Lung (tissue), 12 donors: ENCODE results near the gene VTI1A. TPM values are rescaled to one million over a fixed set of nuclear protein-coding genes. Genes with fewer than 3 reads are reported as not detected.

Source experiments
- ATAC-seq: fragments of 200-7000 bp; cut with Tn5 transposase; one replicate; pipeline ENCODE4 v1.9.1; 2020; ENCODE audit warnings: moderate number of reproducible peaks; ENCODE audit not compliant: insufficient read depth, low FRiP score
- DNase-seq, 3 donors: peaks; one replicate each; pipeline ENCODE4 v3.0.0-alpha.2; 2013 to 2017
- H3K27ac ChIP-seq, 2 donors: one replicate each; pipeline ENCODE4 v1.5.1; 2013; ENCODE audit warnings: mild to moderate bottlenecking in 2 of 2, moderate library complexity in 2 of 2, control low read depth in 1 of 2, inconsistent platforms in 1 of 2, low read depth in 1 of 2, low read length in 1 of 2
- H3K27me3 ChIP-seq, 3 donors: one replicate each; pipeline ENCODE4 v1.5.1; 2013; ENCODE audit warnings: low read length in 2 of 3; ENCODE audit not compliant: control insufficient read depth in 3 of 3, insufficient read depth in 3 of 3
- H3K36me3 ChIP-seq, 4 donors: one replicate each; pipeline ENCODE4 v1.5.1; 2013; ENCODE audit warnings: low read length in 4 of 4, mild to moderate bottlenecking in 1 of 4, moderate library complexity in 1 of 4; ENCODE audit not compliant: control insufficient read depth in 4 of 4, insufficient read depth in 4 of 4
- H3K4me1 ChIP-seq, 5 donors: one replicate each; pipeline ENCODE4 v1.5.1; 2013; ENCODE audit warnings: low read length in 5 of 5, mild to moderate bottlenecking in 2 of 5, moderate library complexity in 1 of 5; ENCODE audit not compliant: control insufficient read depth in 5 of 5, insufficient read depth in 5 of 5
- H3K4me3 ChIP-seq: one replicate; pipeline ENCODE4 v1.5.1; 2013; ENCODE audit warnings: mild to moderate bottlenecking, control low read depth, moderate library complexity
- H3K9ac ChIP-seq, 2 donors: one replicate each; pipeline ENCODE4 v1.5.1; 2013; ENCODE audit warnings: low read length in 2 of 2, control low read depth in 1 of 2; ENCODE audit not compliant: insufficient read depth in 1 of 2
- H3K9me3 ChIP-seq, 4 donors: one replicate each; pipeline ENCODE4 v1.5.1; 2013; ENCODE audit warnings: low read length in 3 of 4, mild to moderate bottlenecking in 1 of 4, moderate library complexity in 1 of 4; ENCODE audit not compliant: control insufficient read depth in 4 of 4, insufficient read depth in 3 of 4
- CTCF ChIP-seq: IDR thresholded peaks from 2 replicates; pipeline ENCODE4 v1.5.1; 2012; ENCODE audit warnings: mild to moderate bottlenecking; ENCODE audit errors: control extremely low read depth, extremely low read depth
- WGBS, 2 donors: extraction: QIAGEN DNeasy Blood & Tissue Kit; methylation state at CpG; one replicate each; pipeline ENCODE4 v1.1.7; 2013; 5-methylcytosine and 5-hydroxymethylcytosine counted together
- polyA plus RNA-seq, 2 donors: library from polyadenylated mRNA; stranded (reverse); fragments of 200-250 nt; gene quantifications; one replicate each; pipeline ENCODE4 v1.2.1, GENCODE V29; 2013
- total RNA-seq, 2 donors: library from RNA; depleted of rRNA in 1 of 2; stranded (reverse); fragments of >200 nt in 1 of 2; gene quantifications; one replicate each; pipeline ENCODE4 v1.2.1, GENCODE V29; 2014 to 2021
- donor health status: control.
- donor health status: control.
- donor health status: Bipolar disorder and iron deficiency.
- donor health status: healthy.
- donor health status: DM: yes; HTN: yes; CAD: no.

VTI1A gene
- total and polyA plus RNA-seq, 4 donors, result 9.2 to 48.2 (median 28.4) TPM

DNA sequence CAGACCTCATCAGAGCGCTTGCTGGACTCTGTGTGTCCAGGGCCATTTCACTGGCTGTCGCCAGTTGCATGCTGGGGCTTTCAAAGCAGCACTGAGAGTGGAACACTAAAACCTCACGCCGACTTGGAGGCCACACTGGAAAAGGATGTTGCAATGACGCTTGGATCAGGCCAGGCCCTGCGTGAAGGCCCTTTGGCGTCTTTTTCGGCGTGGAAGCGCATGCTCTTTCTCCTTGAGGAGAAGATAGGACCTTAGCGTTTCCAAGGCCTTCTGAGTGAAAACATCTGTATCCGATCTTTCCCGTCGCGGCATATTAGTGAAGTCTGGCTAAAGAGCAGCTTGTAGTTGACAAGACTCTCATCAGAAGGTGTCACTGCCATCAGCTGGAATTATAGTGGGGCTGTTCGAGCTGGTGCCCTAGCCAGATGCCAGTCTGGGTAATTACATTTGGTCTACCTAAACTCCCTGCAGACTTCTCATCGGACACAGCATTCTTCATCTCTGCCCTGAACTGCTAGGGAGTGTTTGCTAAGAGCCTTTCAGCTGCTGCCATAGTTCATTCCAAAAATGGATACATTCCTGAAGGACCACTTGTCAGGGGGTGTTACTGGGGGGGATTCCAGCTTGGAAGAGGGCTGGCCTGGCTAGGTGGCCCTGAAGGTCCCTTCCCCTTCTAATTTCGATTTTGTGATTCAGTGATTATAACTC lies 335.3 kb downstream of the VTI1A start:
- peaks cover 0 to 47% (median 10%) of the 10 kb centered on the region in 5 donors for H3K4me1 ChIP-seq
- H3K9ac ChIP-seq, result no peak overlapping the region
- TF ChIP-seq CTCF, result no peak
- H3K27me3 ChIP-seq, result no peaks in the 10 kb centered on the region
- peaks cover 0 to 2% (median 0%) of the 10 kb centered on the region in 4 donors for H3K36me3 ChIP-seq
- H3K9me3 ChIP-seq, result no peaks in the 10 kb centered on the region
- 87 to 88% methylated on average over 18 of the region's 18 CpGs for WGBS, 2 donors
- H3K4me3 ChIP-seq, result no peak overlapping the region
- ATAC-seq, result no peak
- peak; percentile 76 to 94 (median 86) for DNase-seq
- no peak overlapping the region for H3K27ac ChIP-seq

DNA sequence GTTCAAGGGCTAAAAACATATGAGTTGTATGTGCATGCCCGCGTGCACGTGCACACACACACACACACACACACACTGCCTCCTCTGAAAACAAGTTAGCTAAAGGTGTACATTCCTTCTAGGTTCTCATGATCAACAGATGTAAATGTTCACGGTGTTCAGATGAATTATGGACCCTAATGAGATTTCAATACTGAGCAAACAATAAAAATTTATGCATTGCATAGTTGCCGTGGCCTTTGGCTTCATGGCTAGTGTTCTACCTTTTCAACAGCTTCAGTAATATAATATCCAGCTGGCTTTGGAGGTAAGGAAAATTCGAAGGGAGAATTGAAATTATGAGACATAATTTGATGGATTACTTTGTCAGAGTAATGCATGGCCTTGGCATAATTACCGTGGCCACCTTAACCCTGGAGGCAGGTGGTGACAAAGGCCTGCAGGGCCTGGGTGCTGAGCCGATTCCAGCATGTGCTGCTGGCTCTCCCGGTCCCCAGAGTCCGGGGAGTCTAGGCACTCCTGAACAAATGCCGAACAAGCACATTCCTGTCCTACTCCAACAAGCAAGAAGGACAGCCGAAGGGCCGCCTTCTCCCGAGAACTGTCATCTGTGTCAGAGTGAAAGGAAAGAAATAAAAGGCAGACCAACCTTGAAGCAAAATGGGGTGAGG lies 336.5 kb downstream of the VTI1A start:
- Histone ChIP-seq H3K4me1 (peaks cover 0 to 45% (median 10%) of the 10 kb centered on the region in 5 donors), H3K27ac (no peak overlapping the region), H3K36me3 (peaks cover 0 to 2% (median 0%) of the 10 kb centered on the region in 4 donors), H3K9me3 (no peaks in the 10 kb centered on the region), H3K27me3 (no peaks in the 10 kb centered on the region), H3K4me3 (no peak overlapping the region), H3K9ac (no peak overlapping the region)
- TF ChIP-seq CTCF, result no peak
- DNase-seq (no peak), ATAC-seq (no peak)
- WGBS, 2 donors, result 86 to 92% methylated on average over 14 of the region's 14 CpGs

DNA sequence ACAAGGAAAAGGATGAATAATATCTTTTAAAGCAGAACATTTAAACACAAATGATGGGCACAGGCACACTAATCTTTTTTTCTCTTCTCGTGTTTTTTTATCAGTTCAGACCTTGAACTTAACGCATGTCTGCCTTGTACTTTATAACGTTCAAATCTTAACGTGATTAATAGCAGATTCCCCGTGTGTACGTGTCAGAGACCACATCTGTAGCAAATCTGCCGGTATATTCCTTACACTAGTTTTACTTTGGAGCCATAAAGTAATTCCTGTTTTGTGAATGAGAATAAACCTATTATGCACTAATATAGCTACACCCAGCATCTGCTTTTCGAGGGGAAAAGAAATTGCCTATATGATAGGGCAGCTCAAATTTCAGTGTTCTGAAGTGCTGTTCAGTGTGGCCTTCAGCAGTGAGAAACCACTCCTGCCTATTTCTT lies 337.0 kb downstream of the VTI1A start:
- no peak for ATAC-seq
- Histone ChIP-seq H3K4me3 (no peak overlapping the region), H3K9ac (no peak overlapping the region), H3K27me3 (no peaks in the 10 kb centered on the region), H3K27ac (no peak overlapping the region), H3K4me1 (peaks cover 0 to 40% (median 10%) of the 10 kb centered on the region in 5 donors), H3K36me3 (peaks cover 0 to 2% (median 0%) of the 10 kb centered on the region in 4 donors), H3K9me3 (no peaks in the 10 kb centered on the region)
- 87 to 88% methylated on average over 8 of the region's 8 CpGs for WGBS, 2 donors
- DNase-seq, result no peak
- TF ChIP-seq CTCF, result no peak
